Renal cortex interstitium (tissue), 11 donors: ENCODE measurements around the gene EPB41L4B. TPM values are rescaled to one million over a fixed set of nuclear protein-coding genes. Genes with fewer than 3 reads are reported as not detected.
A peak's percentile ranks its signal among the peaks of the same experiment; 100 is the strongest.
"Not testable (repeated sequence)": the region's sequence is repeated elsewhere in the genome, so short reads cannot be mapped to it uniquely, and the experiment has no call there.

Source experiments
- DNase-seq, 11 donors: peaks; one replicate each; pipeline ENCODE4 v3.0.0-alpha.2; 2013; ENCODE audit warnings: low read depth in 9 of 11, low spot score in 4 of 11; ENCODE audit errors: extremely low read depth in 1 of 11
- polyA plus RNA-seq, 3 donors: library from polyadenylated mRNA; unstranded; fragments of 120-200 nt; gene quantifications; one replicate each; pipeline ENCODE4 v1.2.1, GENCODE V29; 2013; ENCODE audit not compliant: insufficient read length in 3 of 3

Gene EPB41L4B
- polyA plus RNA-seq, 3 donors: 10.6 to 15.8 (median 15.7) TPM

DNA sequence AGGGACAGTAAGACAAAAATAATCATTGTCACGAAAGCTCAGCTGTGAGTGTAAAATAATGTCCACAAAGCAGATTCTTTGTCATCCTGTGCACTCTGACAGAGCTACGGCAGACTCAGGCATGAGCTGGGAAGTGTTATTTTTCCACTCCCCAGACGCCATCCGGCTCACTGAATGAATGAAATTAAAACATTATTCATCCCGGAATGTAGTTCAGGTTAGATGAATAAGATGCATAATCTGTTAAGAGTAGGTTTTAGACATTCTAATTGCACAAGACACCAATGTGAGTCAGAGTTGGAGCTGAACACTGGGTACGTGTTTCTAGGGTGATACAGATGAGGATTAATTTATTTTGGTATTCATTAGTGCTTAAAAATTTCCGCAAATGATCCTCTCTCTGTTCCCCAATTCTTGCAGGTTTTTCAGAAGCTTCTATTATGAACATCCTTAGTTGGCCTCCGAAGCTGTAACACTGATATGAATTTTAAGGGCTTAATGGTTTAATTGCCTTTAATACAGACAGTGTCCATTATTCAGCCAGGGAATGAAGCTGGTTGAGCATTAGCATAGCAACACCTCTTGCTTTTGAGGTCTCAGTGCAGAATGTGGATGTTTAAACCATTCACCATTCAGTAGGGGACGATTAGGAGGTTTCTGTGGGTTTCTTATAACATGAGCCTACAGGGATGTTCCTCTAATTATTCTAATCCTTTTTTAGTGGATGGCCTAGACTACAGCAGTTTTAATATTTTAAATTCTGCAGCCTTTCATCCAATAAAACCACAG lies 88.2 kb downstream of the EPB41L4B start:
- DNase-seq: no peak

DNA sequence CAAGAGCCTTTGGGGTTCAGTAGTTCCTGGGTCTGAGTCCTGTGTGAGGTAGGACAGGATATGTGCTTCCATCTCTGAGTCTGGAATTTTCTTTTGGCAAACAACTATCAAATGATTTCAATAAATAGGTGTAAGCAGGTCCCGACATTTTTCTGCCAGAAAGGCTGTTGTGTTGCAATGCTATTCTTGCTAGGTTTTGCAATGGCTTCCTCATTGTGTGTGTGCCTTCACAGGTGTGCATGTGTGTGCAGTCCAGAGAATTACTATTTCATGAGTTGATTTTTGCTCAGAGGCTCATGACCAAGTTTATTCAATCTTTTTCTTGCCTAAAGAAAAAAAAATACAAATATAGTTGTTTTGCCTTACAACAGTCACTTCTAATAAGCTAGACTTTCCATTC lies 89.3 kb downstream of the EPB41L4B start:
- no peak for DNase-seq

DNA sequence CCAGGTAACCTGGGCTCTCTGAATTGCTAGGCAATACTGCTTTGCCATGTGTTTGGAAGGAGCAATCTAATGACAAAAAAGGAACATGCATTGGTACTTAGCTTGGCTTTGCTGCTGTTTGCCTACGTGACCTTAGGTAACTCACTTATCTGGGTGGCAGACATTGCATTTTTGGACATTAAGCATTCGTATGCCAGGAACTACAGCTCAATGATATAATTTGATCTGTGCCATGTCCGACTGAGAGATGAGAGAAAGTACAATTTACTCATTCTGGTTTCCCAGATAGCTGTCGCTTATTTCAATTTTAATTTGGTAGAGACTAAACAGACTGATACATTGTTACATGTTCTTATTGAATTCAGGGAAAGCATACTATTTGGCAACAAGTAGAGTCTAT lies 90.6 kb downstream of the EPB41L4B start:
- DNase-seq: no peak

DNA sequence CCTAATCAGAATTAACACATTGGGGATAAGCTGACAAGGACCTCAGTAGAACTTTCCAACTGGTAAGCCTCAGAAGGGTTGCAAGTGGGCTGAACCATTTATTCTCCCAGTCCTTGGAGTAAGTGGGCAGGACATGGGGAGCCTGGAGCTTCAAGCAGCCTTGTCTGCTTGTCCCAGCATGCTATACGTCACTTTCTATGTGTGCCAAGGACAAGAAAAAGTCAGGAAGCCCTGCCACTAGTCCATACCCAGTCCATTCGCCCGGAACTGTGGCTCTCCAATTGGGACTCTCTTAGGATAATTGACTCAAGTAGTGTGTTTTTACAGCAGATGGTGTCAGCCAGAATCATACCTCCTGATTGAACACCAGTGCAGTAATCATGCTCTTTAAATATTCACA lies 91.2 kb downstream of the EPB41L4B start:
- DNase-seq: no peak

DNA sequence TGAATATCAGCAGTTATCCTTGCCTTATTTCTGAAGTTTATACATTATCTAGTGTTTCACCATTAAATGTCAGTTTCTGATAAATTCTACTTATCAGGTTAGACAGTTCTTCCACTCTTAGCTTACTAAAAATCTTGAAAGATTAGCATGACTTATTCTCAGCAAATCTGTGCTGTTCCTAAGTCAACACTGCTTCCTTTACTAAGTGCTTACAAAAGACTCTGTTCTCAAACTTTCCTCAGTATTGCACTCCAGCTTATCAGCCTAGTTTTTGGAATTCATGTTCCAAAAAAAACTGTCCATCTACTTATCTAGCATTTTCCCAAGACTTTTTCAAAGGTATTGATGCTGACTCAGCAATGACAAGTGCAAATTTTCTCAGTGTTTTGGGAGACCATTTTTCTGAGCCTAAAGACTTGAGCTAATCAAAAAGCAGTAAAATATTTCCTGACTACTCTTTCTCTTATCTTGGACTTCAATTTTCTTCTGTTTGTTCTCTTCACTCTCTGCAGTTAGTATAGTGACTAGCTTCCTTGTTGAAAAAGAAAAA lies 92.7 kb downstream of the EPB41L4B start:
- no peak for DNase-seq

DNA sequence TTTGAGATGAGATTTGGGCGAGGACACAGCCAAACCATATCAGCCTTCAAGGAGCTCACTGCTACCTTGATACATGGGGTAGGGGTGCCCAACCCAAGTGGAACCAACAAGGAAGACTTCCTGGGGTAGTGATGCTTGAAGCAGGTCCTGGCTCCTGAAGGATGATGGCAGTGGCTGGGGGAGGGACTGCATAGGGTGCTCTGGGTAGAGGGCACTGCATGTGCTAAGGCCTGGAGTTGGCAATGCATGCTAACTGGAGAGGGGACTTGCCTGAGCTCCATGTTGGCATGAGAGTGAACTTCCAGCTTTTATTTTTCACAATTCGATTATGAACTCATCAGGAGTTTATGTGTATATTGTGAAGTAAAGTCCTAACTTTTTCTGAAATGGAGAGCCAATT lies 95.2 kb downstream of the EPB41L4B start:
- DNase-seq: no peak

DNA sequence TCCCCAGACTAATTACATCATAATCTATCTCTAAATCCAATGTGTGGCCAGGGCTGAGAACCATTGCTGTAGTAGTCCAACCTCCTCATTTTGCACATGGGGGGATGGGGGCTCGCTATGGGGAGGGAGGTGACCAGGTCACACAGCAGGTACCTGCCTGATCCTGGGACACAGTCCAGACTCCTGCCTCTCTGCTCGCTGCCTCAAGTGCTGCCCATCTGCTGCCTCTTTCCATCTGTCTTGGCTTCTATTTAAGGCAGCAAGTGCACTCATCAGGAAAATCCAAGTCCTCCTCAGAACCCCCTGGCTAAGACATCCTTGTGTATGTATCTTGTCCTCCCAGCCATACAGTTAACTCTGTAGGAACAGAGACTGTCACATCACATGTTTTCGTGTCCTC lies 96.1 kb downstream of the EPB41L4B start:
- no peak for DNase-seq

DNA sequence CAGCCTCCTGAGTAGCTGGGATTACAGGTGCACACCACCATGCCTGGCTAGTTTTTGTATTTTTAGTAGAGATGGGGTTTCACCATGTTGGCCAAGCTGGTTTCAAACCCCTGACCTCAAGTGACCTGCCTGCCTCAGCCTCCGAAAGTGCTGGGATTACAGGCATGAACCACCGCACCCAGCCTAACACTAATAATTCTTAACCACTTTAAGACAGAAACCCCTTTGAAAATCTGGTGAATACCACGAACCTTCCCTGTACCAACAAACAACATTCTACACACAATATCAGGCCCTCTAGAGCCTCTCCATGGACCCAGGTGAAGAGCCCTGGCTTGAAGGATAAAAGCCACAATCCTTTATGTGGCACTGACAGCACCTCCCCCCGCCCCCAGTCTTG lies 102.6 kb downstream of the EPB41L4B start:
- not testable (repeated sequence) for DNase-seq

DNA sequence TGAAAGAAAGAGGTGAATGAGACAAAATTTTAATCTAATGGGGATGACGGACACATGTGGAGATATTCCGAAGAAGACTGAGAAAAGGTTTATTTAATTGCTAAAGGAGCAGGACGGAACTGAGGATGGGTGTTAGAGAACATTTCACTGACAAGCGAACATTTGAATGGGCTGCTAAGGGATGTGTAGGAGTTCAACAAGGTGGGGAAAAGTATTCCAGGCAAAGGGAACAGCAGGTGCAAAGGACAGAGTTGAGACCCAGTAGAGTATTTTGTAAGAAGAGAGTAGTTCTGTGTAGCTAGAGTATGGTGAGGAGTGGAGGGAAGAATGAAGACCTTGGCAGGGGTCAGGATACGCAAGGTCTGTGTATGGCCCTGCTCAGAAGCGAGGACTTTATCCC lies 106.4 kb downstream of the EPB41L4B start:
- no peak for DNase-seq

DNA sequence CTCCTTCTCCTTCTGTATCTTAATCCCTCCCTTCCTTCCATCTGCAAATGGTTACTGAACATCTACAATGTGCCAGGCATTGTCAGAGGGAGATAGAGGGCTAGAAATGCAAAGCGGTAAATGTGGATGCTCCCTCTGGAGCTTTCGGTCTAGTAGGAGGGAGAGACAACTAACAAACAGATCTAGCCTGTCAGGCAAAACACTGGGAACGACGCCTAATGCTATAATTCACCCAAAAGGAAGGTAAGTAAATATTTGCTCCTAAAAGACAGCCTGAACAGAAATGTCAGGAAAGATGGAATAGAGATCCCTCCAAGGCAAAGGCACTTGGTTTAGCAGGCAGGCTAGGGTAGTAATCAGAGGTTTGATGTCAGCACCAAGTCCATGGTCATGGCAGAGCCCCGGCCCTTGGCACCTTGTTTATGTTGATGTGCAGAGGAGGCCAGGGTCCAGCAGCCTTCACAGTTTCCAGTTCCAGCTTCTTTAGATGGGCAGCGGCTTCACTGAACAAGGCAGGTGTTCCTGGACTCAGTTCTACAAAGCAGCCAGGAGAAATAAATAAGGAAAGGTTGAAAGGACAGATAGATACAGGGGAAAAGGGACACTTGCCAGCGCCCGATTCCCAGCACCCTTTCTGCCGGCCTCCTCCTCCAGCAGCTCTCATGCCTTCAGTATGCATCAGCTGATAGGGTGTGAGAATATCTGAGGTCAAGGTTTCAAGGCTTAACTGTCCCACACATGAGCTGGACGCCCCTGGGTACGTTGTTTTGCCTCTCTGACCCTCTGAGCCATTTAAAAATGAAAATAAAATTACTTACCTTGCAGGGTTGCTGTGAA lies 107.4 kb downstream of the EPB41L4B start:
- no peak for DNase-seq

DNA sequence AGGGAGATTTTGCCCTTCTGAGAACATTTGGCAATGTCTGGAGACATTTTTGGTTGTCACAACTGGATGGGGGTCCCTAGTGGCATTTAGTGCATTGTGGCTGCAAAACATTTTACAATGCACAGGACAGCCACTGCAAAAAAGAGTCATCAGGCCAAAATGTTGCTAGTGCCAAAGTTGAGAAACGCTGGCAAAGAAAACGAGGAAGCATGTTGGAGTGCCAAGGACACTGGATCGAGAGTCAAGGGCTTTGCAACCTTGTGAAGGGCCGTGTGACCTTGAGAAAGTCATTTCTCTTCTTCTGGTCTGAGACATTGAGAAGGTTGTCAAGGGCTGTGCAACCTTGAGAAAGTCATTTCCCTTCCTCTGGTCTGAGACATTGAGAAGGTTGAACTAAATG lies 108.1 kb downstream of the EPB41L4B start:
- DNase-seq: no peak

DNA sequence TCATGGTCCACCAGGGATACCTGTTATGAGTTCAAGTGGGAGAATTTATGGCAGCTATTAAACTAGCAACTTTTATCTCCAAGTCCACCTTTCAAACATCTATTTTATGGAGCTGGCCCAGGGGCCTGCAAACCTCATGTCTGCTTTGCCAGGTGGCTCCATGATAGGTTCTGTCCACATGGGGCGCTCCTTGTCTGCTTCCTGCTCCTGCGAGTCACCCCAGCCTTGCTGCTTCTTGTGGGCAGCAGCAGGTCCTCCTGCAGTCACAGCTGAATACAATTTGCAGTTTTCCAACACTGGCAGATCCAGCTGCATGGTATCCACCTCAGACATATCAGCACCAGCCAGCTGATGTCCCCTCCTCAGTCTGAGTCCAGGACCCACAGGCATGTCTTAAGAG lies 114.2 kb downstream of the EPB41L4B start:
- no peak for DNase-seq

DNA sequence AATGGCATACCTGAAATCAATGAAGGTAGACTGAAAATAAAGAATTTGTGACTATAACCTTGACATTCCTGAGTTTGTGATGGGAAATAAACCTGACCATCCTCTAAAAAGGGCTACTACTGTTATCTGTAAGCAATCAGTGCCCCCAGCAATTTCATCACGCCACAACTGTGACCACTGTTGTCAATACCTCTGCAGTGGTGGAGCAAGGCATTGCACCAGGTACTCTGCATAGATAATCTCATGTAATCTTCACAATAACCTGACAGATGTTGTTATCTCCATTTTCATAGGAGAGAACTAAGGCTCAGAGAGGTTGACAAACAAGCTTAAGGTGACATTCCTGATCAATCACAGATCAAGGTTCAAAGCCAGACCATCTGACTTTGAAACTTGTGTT lies 115.3 kb downstream of the EPB41L4B start:
- no peak for DNase-seq

DNA sequence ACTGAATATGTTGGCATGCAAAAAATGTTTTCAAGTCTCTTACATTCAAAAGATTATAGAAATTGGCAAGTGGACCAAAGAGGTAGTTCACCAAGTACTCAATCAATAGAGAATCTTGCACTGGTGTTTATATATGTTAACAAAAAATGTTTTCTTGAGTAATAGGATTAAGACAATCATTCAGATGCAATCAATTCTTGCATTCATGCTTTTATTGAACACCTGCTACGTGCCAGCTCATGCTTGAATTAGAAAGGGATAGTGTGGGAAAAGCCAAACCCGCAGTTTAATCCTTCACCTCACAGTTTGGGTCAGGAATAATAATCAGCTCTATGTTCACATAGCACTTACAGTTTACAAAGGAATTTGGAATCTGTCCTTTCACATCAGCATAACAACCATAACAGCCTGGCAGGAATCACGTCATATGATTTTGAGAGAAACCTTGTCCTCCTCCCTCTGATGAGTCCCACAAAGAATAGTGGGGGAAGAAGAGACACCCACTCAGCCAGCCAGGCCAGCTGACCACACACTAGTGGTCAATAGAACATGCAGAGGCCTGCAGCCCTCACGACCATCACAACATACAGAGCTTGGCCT lies 117.0 kb downstream of the EPB41L4B start:
- DNase-seq: no peak

DNA sequence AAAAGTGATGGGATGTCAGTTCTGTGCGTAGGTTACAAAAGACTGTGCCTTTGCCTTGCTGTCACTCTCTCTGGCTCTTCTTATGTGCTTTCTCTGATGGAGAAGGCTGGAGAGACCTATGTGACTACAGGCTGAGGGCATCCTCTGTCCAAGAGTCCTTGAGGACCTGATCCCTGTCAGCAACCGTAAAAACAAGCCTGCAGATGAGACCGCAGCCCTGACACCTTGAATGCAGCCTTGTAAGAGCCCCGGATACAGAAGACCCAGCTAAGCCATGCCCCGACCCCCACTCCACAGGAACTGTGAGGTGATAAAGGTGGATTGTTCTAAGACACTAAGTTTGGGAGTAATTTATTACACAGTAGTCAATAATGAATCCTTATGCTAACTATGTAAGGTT lies 121.2 kb downstream of the EPB41L4B start:
- DNase-seq: no peak

DNA sequence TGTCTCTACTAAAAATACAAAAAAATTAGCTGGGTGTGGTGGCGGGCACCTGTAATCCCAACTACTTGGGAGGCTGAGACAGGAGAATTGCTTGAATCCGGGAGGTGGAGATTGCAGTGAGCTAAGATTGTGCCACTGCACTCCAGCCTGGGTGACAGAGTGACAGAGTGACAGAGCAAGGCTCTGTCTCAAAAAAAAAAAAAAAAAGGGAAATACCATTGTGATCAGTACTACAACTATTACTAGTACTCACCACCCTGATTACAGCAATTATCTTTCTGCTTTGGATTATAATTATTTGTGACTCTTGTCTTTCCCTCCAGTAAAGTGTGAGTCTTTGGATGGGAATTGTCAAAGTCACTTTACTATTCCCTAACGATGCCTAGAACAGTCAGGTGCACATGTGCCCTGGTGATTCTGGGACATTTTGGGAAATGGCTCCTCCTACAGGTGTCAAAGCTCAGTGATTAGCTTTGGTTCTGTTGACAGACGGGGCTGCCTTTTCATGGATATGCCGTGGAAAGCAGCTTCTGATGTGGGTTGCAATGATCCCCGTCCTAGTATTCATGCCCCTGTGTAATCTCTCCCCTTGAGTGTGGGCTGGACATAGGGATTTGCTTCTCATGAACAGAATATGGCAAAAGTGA lies 122.0 kb downstream of the EPB41L4B start:
- DNase-seq: no peak

DNA sequence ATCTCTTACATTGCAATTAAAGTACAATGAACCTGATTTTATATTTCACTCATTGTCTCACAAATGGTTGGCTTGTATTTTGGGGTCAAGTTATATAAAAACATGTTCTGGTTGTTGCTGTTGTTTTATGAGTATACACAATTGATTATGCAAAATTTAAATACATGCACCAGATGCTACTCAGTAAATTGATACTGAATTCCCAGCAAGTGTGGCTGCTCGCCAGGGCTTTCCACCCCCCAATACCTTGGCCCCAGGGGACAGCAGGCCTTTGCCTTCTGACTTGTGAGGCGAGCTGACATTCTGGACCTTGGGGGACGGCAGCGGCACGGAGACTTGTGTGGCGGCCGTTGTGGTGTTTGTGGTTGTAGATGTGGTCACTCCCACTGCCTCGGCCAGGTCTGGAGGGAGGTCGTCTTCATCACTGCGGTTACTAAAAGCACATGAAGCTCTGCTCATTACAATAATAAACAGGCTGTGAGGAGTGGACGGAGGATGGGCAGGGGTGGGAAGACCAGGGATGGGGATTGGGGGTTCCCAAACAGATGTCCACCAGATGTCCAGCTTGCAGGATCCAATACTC lies 126.8 kb downstream of the EPB41L4B start:
- DNase-seq: no peak

DNA sequence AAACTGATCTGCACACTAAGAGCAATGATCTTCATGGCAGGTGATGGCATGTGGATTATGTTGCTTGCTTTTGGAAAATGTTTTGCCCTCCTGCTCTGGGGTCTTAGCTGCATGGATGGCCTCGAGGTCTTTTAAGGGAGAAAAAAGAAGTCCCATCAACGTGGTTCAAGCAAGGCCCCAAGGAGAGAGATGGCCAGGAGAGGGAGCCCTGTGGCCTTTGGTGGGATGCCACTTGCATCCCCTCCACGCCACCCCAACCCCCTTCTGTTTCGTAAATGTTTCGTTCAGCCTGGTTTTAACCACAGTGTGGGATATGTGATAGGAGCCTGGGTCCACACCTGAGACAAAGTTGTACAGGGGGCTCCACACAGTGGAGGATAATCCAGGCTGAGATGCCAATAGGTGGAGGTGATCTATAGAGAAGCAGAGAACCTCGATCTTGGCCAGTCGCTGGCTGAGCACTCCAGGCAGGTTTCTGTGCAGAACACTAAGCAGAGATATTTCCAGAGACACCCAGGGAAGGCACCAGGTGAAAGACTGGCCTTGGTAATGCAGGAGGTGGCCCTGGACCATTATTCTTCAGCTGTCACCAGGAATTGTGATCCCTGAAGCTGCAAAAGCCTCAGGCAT lies 128.0 kb downstream of the EPB41L4B start:
- peak in 8 of 11 donors; percentile 6 to 29 (median 14) for DNase-seq

DNA sequence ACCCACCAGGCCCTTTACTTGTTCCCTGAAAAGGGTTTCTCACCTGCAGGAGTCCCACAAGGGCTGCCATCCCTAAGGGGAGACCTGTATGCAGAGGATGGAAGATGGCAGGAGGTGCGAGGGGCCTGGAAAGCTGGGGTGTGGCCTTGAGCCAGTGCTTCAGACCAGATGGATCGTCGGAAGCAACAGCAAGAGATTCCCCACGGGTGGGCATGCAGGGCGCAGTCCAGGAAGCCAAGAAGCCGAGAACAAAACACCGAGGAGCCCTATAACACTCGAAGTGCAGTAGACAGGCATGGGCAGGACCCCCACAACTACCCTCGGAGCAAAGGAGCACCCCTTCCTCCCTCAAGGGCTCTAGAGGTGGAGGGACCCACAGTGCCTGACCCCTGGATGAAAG lies 129.1 kb downstream of the EPB41L4B start:
- no peak for DNase-seq
